Measurements from ENCODE around the gene MUS81. TPM values are rescaled to one million over a fixed set of nuclear protein-coding genes. Genes with fewer than 3 reads are reported as not detected.
A peak's percentile ranks its signal among the peaks of the same experiment; 100 is the strongest.

Gene MUS81
- total and polyA plus RNA-seq, 2 of the 13 experiments (the other 11 are each of a cell fraction or from before 2014, with no cell fraction given): 25.6 to 30.2 TPM

DNA sequence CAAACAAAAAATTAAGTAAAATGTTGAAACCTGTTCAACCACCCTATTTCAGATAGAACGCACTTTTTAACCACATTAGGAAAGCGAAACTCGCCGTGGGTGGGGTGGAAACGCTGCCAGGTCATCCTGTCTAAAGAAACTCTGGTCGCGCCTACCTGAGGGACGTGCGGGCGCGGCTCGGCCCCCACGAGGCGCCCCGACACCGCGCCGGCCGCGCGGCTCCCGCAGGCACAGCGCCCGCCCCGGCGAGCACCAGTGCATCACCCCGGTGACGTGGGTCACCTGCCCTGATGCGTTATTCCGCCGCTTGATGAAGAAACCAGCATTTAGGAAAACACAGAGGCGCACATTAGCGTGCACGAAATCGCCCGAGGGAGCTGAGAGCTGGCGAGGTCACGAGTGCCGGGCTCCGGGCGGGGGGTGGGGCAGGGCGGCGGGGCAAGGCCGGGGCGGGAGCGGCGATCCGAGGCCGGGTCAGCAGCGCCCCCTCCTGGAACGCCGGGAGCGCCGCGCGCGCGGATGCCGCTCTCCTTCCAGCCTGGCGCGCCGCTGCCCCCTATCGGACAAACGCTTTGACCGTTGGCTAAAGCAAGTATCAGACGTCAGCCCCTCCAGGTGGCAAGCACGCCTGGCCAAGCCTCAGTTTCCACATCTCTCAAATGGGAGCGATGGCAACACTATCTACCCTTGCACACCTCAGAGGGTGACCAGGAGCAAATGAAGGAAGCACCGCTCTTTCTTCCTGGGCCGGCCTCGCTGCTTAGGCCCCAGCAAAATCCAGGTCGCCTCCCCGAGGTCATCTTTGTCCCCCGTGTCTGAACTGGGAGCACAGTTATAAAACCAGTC is 42.2 kb upstream of the MUS81 start (continued):
- TF ChIP-seq, protein P1, sequence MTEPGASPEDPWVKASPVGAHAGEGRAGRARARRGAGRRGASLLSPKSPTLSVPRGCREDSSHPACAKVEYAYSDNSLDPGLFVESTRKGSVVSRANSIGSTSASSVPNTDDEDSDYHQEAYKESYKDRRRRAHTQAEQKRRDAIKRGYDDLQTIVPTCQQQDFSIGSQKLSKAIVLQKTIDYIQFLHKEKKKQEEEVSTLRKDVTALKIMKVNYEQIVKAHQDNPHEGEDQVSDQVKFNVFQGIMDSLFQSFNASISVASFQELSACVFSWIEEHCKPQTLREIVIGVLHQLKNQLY (CRISPR knock-in tag; IDR thresholded peaks at IDR 0.05): no peak
- TF ChIP-seq DNMT3B (CRISPR knock-in tag; conservative IDR thresholded peaks at IDR 0.05) (no peak), ZBTB38 (CRISPR knock-in tag; IDR thresholded peaks at IDR 0.05) (peak; percentile 51; the same call in 1 of the 2 replicates), ZNF766 (CRISPR knock-in tag; IDR thresholded peaks at IDR 0.05; ENCODE audit: borderline replicate concordance) (no peak), ZNF512B (CRISPR knock-in tag; IDR thresholded peaks at IDR 0.05; ENCODE audit: borderline replicate concordance) (no peak), CHD4 (IDR thresholded peaks at IDR 0.05; ENCODE audit: borderline replicate concordance, low read length) (peak; percentile 79; the same call in 1 of the 2 replicates), ZNF136 (CRISPR knock-in tag; IDR thresholded peaks at IDR 0.05; ENCODE audit: low read depth) (no peak), ZMAT3 (CRISPR knock-in tag; conservative IDR thresholded peaks at IDR 0.05) (peak; percentile 61; the same call in 1 of the 2 replicates), ZNF30 (CRISPR knock-in tag; IDR thresholded peaks at IDR 0.05) (no peak), CC2D1A (CRISPR knock-in tag; IDR thresholded peaks at IDR 0.05) (no peak), GPN1 (CRISPR knock-in tag; IDR thresholded peaks at IDR 0.05; ENCODE audit: borderline replicate concordance) (no peak), BCL6 (CRISPR knock-in tag; IDR thresholded peaks at IDR 0.05) (no peak), HDAC2 (CRISPR knock-in tag; IDR thresholded peaks at IDR 0.05) (peak; percentile 21; the same call in 1 of the 2 replicates), RCOR2 (CRISPR knock-in tag; IDR thresholded peaks at IDR 0.05) (peak; percentile 76), HNF4G (IDR thresholded peaks at IDR 0.05; ENCODE audit: borderline replicate concordance, low read depth, low read length) (no peak), HNF4G (CRISPR knock-in tag; IDR thresholded peaks at IDR 0.05; ENCODE audit: borderline replicate concordance, low read depth) (no peak), IRF2 (CRISPR knock-in tag; IDR thresholded peaks at IDR 0.05) (peak; percentile 66)
- TF ChIP-seq, protein P2, sequence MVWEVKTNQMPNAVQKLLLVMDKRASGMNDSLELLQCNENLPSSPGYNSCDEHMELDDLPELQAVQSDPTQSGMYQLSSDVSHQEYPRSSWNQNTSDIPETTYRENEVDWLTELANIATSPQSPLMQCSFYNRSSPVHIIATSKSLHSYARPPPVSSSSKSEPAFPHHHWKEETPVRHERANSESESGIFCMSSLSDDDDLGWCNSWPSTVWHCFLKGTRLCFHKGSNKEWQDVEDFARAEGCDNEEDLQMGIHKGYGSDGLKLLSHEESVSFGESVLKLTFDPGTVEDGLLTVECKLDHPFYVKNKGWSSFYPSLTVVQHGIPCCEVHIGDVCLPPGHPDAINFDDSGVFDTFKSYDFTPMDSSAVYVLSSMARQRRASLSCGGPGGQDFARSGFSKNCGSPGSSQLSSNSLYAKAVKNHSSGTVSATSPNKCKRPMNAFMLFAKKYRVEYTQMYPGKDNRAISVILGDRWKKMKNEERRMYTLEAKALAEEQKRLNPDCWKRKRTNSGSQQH (CRISPR knock-in tag; IDR thresholded peaks at IDR 0.05; ENCODE audit: low read depth): no peak
- TF ChIP-seq, protein P3, sequence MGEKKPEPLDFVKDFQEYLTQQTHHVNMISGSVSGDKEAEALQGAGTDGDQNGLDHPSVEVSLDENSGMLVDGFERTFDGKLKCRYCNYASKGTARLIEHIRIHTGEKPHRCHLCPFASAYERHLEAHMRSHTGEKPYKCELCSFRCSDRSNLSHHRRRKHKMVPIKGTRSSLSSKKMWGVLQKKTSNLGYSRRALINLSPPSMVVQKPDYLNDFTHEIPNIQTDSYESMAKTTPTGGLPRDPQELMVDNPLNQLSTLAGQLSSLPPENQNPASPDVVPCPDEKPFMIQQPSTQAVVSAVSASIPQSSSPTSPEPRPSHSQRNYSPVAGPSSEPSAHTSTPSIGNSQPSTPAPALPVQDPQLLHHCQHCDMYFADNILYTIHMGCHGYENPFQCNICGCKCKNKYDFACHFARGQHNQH (CRISPR knock-in tag; IDR thresholded peaks at IDR 0.05): peak; percentile 69; the same call in 1 of the 2 replicates
- TF ChIP-seq, protein P4, sequence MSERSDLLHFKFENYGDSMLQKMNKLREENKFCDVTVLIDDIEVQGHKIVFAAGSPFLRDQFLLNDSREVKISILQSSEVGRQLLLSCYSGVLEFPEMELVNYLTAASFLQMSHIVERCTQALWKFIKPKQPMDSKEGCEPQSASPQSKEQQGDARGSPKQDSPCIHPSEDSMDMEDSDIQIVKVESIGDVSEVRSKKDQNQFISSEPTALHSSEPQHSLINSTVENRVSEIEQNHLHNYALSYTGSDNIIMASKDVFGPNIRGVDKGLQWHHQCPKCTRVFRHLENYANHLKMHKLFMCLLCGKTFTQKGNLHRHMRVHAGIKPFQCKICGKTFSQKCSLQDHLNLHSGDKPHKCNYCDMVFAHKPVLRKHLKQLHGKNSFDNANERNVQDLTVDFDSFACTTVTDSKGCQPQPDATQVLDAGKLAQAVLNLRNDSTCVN (CRISPR knock-in tag; IDR thresholded peaks at IDR 0.05; ENCODE audit: borderline replicate concordance): no peak

All from HepG2 (cell line).